Neuronal stem cell (in vitro differentiated cells): ENCODE measurements around the gene SPOCD1.

Experiments
- DNase-seq: peaks from one replicate; pipeline ENCODE4 v3.0.0-alpha.2; 2013; ENCODE audit warnings: low spot score
- H2AFZ ChIP-seq: one replicate; pipeline ENCODE4 v1.6.1; 2013; ENCODE audit warnings: mild to moderate bottlenecking, low read length, inconsistent platforms
- H2AK5ac ChIP-seq: 2 replicates; pipeline ENCODE4 v1.6.1; 2013; ENCODE audit warnings: low read depth, mild to moderate bottlenecking, inconsistent platforms, low read length, moderate library complexity, mixed read lengths
- H2BK120ac ChIP-seq: 2 replicates; pipeline ENCODE4 v1.6.1; 2013; ENCODE audit warnings: low read depth, mild to moderate bottlenecking, inconsistent platforms, low read length, moderate library complexity, mixed read lengths
- H2BK12ac ChIP-seq: one replicate; pipeline ENCODE4 v1.6.1; 2013; ENCODE audit warnings: low read length, inconsistent platforms
- H2BK15ac ChIP-seq: 2 replicates; pipeline ENCODE4 v1.6.1; 2013; ENCODE audit warnings: mild to moderate bottlenecking, low read length, inconsistent platforms, mixed read lengths
- H2BK5ac ChIP-seq: one replicate; pipeline ENCODE4 v1.6.1; 2013; ENCODE audit warnings: inconsistent platforms, mild to moderate bottlenecking, low read length, moderate library complexity
- H3K14ac ChIP-seq: one replicate; pipeline ENCODE4 v1.6.1; 2013; ENCODE audit warnings: low read length, inconsistent platforms
- H3K18ac ChIP-seq: 2 replicates; pipeline ENCODE4 v1.6.1; 2013; ENCODE audit warnings: low read length, inconsistent platforms
- H3K23ac ChIP-seq: 2 replicates; pipeline ENCODE4 v1.6.1; 2013; ENCODE audit warnings: low read depth, mild to moderate bottlenecking, mixed read lengths, low read length, inconsistent platforms; ENCODE audit not compliant: poor library complexity
- H3K27ac ChIP-seq: replicated peaks from 3 replicates; pipeline ENCODE4 v1.5.1; 2013; ENCODE audit warnings: low read length, inconsistent platforms
- H3K27me3 ChIP-seq, 3 experiments: 2 replicates each; pipeline ENCODE4 v1.6.1; 2013; ENCODE audit warnings: low read length in 3 of 3, mild to moderate bottlenecking in 2 of 3, inconsistent platforms in 1 of 3, low read depth in 1 of 3, mixed read lengths in 1 of 3, moderate library complexity in 1 of 3; ENCODE audit not compliant: control insufficient read depth in 3 of 3, insufficient read depth in 3 of 3
- H3K36me3 ChIP-seq, 2 donors: replicated peaks in 1 of 2; 2 replicates each; pipeline ENCODE4 v1.6.1; 2013; ENCODE audit warnings: low read length in 2 of 2; ENCODE audit not compliant: control insufficient read depth in 2 of 2, insufficient read depth in 2 of 2
- H3K4ac ChIP-seq: 2 replicates; pipeline ENCODE4 v1.6.1; 2013; ENCODE audit warnings: inconsistent platforms, mild to moderate bottlenecking, low read length, moderate library complexity
- H3K4me1 ChIP-seq, 2 donors: 1 replicate in 1 of 2; 2 replicates in 1 of 2; pipeline ENCODE4 v1.6.1; 2013; ENCODE audit warnings: low read length in 2 of 2, low read depth in 1 of 2; ENCODE audit not compliant: control insufficient read depth in 2 of 2, insufficient read depth in 1 of 2
- H3K4me2 ChIP-seq: one replicate; pipeline ENCODE4 v1.6.1; 2013; ENCODE audit warnings: mild to moderate bottlenecking, low read length, inconsistent platforms; ENCODE audit not compliant: insufficient read depth, poor library complexity, severe bottlenecking
- H3K4me3 ChIP-seq, 2 donors: 2 replicates each; pipeline ENCODE4 v1.5.1; 2013; ENCODE audit warnings: low read length in 2 of 2, mild to moderate bottlenecking in 2 of 2, inconsistent platforms in 1 of 2, moderate library complexity in 1 of 2
- H3K79me1 ChIP-seq: one replicate; pipeline ENCODE4 v1.6.1; 2013; ENCODE audit warnings: low read depth, mild to moderate bottlenecking, inconsistent platforms, low read length, moderate library complexity
- H3K9ac ChIP-seq: one replicate; pipeline ENCODE4 v1.6.1; 2013; ENCODE audit warnings: mild to moderate bottlenecking, low read depth, low read length, inconsistent platforms; ENCODE audit not compliant: poor library complexity
- H3K9me3 ChIP-seq, 2 donors: replicated peaks in 1 of 2; 2 replicates each; pipeline versions ENCODE3 to v1.6.1; 2013; ENCODE audit warnings: low read length in 2 of 2, mild to moderate bottlenecking in 2 of 2, inconsistent platforms in 1 of 2, low read depth in 1 of 2, mixed read lengths in 1 of 2, moderate library complexity in 1 of 2; ENCODE audit not compliant: control insufficient read depth in 2 of 2, insufficient read depth in 1 of 2
- H4K8ac ChIP-seq: one replicate; pipeline ENCODE4 v1.6.1; 2013; ENCODE audit warnings: low read depth, mild to moderate bottlenecking, inconsistent platforms, low read length, moderate library complexity
- H4K91ac ChIP-seq: one replicate; pipeline ENCODE4 v1.6.1; 2013; ENCODE audit warnings: low read length, low read depth, mild to moderate bottlenecking, inconsistent platforms; ENCODE audit not compliant: poor library complexity
- WGBS, 2 donors: extraction: QIAGEN DNeasy Blood & Tissue Kit; methylation state at CpG; one replicate each; pipeline ENCODE4 v1.1.7; 2013; ENCODE audit warnings: missing lambda C conversion rate in 2 of 2, mixed read lengths in 1 of 2; ENCODE audit not compliant: insufficient read length in 2 of 2, insufficient replicate concordance in 1 of 2; ENCODE audit errors: extremely low coverage in 2 of 2; 5-methylcytosine and 5-hydroxymethylcytosine counted together

The SPOCD1 gene

GRCh38 chr1:31790140-31790539 lies 25.7 kb downstream of the SPOCD1 start:
- Histone ChIP-seq H3K18ac (no peak overlapping the region), H3K27ac (no peak overlapping the region), H2BK15ac (peak overlapping the region; percentile 7), H3K23ac (no peak overlapping the region), H3K27me3 (peaks cover 0 to 8% (median 0%) of the 10 kb centered on the region in 3 experiments), H3K9ac (no peak overlapping the region), H3K36me3 (no peaks in the 10 kb centered on the region), H2AFZ (no peak overlapping the region), H3K4me1 (peaks cover 7 to 19% of the 10 kb centered on the region in 2 donors), H3K9me3 (no peaks in the 10 kb centered on the region), H3K79me1 (no peaks in the 10 kb centered on the region), H4K91ac (no peak overlapping the region), H3K4me2 (no peak overlapping the region), H3K14ac (no peak overlapping the region), H3K4me3 (no peak overlapping the region), H2BK12ac (no peak overlapping the region), H4K8ac (no peak overlapping the region), H2BK5ac (no peak overlapping the region), H2AK5ac (peak overlapping the region; percentile 6), H2BK120ac (no peak overlapping the region), H3K4ac (no peak overlapping the region)
- no peak for DNase-seq
- no CpG with 5 or more reads among the region's 3 CpGs for WGBS, 2 donors

GRCh38 chr1:31789259-31790065 lies 26.4 kb downstream of the SPOCD1 start:
- Histone ChIP-seq H3K4me3 (peak overlapping the region; percentile 76 to 86), H3K36me3 (no peaks in the 10 kb centered on the region), H2AFZ (peak overlapping the region; percentile 95), H3K23ac (peak overlapping the region; percentile 48), H3K27me3 (peaks cover 0 to 6% (median 0%) of the 10 kb centered on the region in 3 experiments), H4K91ac (no peak overlapping the region), H4K8ac (no peak overlapping the region), H2BK12ac (no peak overlapping the region), H2BK5ac (peak overlapping the region; percentile 79), H2BK120ac (no peak overlapping the region), H3K4ac (no peak overlapping the region), H3K9ac (no peak overlapping the region), H3K9me3 (no peaks in the 10 kb centered on the region), H3K18ac (peak overlapping the region; percentile 81), H3K14ac (no peak overlapping the region), H3K79me1 (no peaks in the 10 kb centered on the region), H3K27ac (no peak overlapping the region), H2BK15ac (peak overlapping the region; percentile 54), H2AK5ac (peak overlapping the region; percentile 81), H3K4me2 (peak overlapping the region; percentile 94), H3K4me1 (peaks cover 7 to 25% of the 10 kb centered on the region in 2 donors)
- peak; percentile 89 for DNase-seq
- no CpG with 5 or more reads among the region's 26 CpGs for WGBS, 2 donors

- DNase-seq: peak; percentile 60
- Histone ChIP-seq H3K4me2 (peak overlapping the region; percentile 94), H3K9me3 (no peaks in the 10 kb centered on the region), H3K4me1 (peaks cover 7 to 32% of the 10 kb centered on the region in 2 donors), H4K91ac (no peak overlapping the region), H3K27me3 (peaks cover 0 to 6% (median 0%) of the 10 kb centered on the region in 3 experiments), H2BK5ac (peak overlapping the region; percentile 79), H4K8ac (no peak overlapping the region), H3K4ac (no peak overlapping the region), H2AFZ (peak overlapping the region; percentile 95), H3K79me1 (no peaks in the 10 kb centered on the region), H3K14ac (no peak overlapping the region), H3K9ac (peak overlapping the region; percentile 45), H3K36me3 (no peaks in the 10 kb centered on the region), H2BK12ac (no peak overlapping the region), H3K18ac (peak overlapping the region; percentile 95), H3K27ac (peak overlapping the region; percentile 89), H3K23ac (no peak overlapping the region), H2BK15ac (peak overlapping the region; percentile 75), H2BK120ac (no peak overlapping the region), H2AK5ac (no peak overlapping the region), H3K4me3 (peak overlapping the region; percentile 76 to 86)
- no CpG with 5 or more reads among the region's 22 CpGs for WGBS, 2 donors
These were observed 27.0 kb downstream of the SPOCD1 start for GRCh38 chr1:31788825-31789256.

- H3K14ac ChIP-seq: no peak overlapping the region
- H3K4ac ChIP-seq: no peak overlapping the region
- peak overlapping the region; percentile 89 for H3K27ac ChIP-seq
- peak overlapping the region; percentile 79 for H2BK5ac ChIP-seq
- no peaks in the 10 kb centered on the region for H3K9me3 ChIP-seq
- peak overlapping the region; percentile 80 for H3K23ac ChIP-seq
- no peak overlapping the region for H2AK5ac ChIP-seq
- H3K4me3 ChIP-seq: peak overlapping the region; percentile 76 to 86
- H3K27me3 ChIP-seq: peaks cover 0 to 6% (median 0%) of the 10 kb centered on the region in 3 experiments
- WGBS, 2 donors: no CpG with 5 or more reads among the region's 39 CpGs
- peak overlapping the region; percentile 67 for H3K9ac ChIP-seq
- peak overlapping the region; percentile 94 for H3K4me2 ChIP-seq
- no peak overlapping the region for H4K91ac ChIP-seq
- H2BK12ac ChIP-seq: no peak overlapping the region
- H4K8ac ChIP-seq: no peak overlapping the region
- H3K18ac ChIP-seq: peak overlapping the region; percentile 97
- no peak overlapping the region for H2BK15ac ChIP-seq
- peak; percentile 94 for DNase-seq
- H3K79me1 ChIP-seq: no peaks in the 10 kb centered on the region
- H2BK120ac ChIP-seq: no peak overlapping the region
- H3K4me1 ChIP-seq: peaks cover 7 to 37% of the 10 kb centered on the region in 2 donors
- no peaks in the 10 kb centered on the region for H3K36me3 ChIP-seq
- peak overlapping the region; percentile 95 for H2AFZ ChIP-seq
These were observed 27.5 kb downstream of the SPOCD1 start for GRCh38 chr1:31788138-31788824.
